Gastrocnemius medialis (tissue), 4 donors: ENCODE data around the gene NUCKS1. TPM values are rescaled to one million over a fixed set of nuclear protein-coding genes. Genes with fewer than 3 reads are reported as not detected.

Experiments
- ATAC-seq, 2 donors: fragments of 150-250 bp; one replicate each; pipeline ENCODE4 v1.9.1; 2016
- DNase-seq, 2 donors: peaks; one replicate each; pipeline ENCODE4 v3.0.0-alpha.2; 2019
- H3K27ac ChIP-seq, 4 donors: fragments of 200-600 bp; sonication (generic); 1 replicate in 1 of 4; 2 replicates in 3 of 4; pipeline ENCODE4 v1.5.1; 2016 to 2018; ENCODE audit warnings: mild to moderate bottlenecking in 2 of 4, moderate library complexity in 1 of 4
- H3K27me3 ChIP-seq, 3 donors: fragments of 200-600 bp; sonication (generic) in 2 of 3; 1 replicate in 1 of 3; 2 replicates in 2 of 3; pipeline versions ENCODE4 v1.5.1 to v1.6.0; 2016 to 2019; ENCODE audit warnings: mild to moderate bottlenecking in 1 of 3, moderate library complexity in 1 of 3
- H3K36me3 ChIP-seq, 2 donors: fragments of 200-600 bp; sonication (generic) in 1 of 2; one replicate each; pipeline ENCODE4 v1.5.1; 2017 to 2018
- H3K4me1 ChIP-seq, 2 donors: fragments of 200-600 bp; sonication (generic) in 1 of 2; one replicate each; pipeline ENCODE4 v1.5.1; 2016 to 2017; ENCODE audit warnings: mild to moderate bottlenecking in 2 of 2
- H3K4me3 ChIP-seq, 4 donors: fragments of 200-600 bp; sonication (generic) in 3 of 4; 1 replicate in 1 of 4; 2 replicates in 3 of 4; pipeline ENCODE4 v1.5.1; 2016 to 2019; ENCODE audit warnings: mild to moderate bottlenecking in 2 of 4
- H3K9me3 ChIP-seq, 3 donors: fragments of 200-600 bp; sonication (generic) in 2 of 3; 1 replicate in 1 of 3; 2 replicates in 2 of 3; pipeline ENCODE4 v1.5.1; 2016 to 2019
- POLR2A ChIP-seq, 2 donors: fragments of 450-650 bp; IDR thresholded peaks; one replicate each; pipeline ENCODE4 v1.6.1; 2017; ENCODE audit warnings: antibody characterized with exemption in 2 of 2, mild to moderate bottlenecking in 2 of 2, moderate library complexity in 2 of 2
- in situ Hi-C, 4 donors: fragments of 200-750 bp; cut with MboI; loops; one replicate each; pipeline versions ENCODE4 v1.15.0 to v1.8.0; 2017; ENCODE audit warnings: low sequenced_read_pairs in 4 of 4
- intact Hi-C: fragments of 100-400 bp; cut with DNase I; formaldehyde crosslinking; loops from one replicate; pipeline ENCODE4 v1.15.1; 2023; ENCODE audit warnings: low total_unique reads
- total RNA-seq, 4 donors: library from RNA; depleted of rRNA; stranded (reverse); fragments of >200 nt; gene quantifications; one replicate each; pipeline versions ENCODE4 v1.1.0 to v1.2.3, GENCODE V29; 2016
- TF ChIP-seq, protein P1 (sequence below), 5 experiments: fragments of 450-650 bp in 3 of 5; fragments of 200-600 bp in 2 of 5; sonication (generic) in 2 of 5; IDR thresholded peaks in 4 of 5; conservative IDR thresholded peaks in 1 of 5; 1 replicate in 4 of 5; 2 replicates in 1 of 5; pipeline ENCODE4 v1.5.1; 2016 to 2019; ENCODE audit warnings: antibody characterized with exemption in 5 of 5, mild to moderate bottlenecking in 3 of 5, moderate library complexity in 3 of 5

The NUCKS1 gene
- total RNA-seq, 4 donors from 2014 or later, result 45.5 to 69.7 (median 62.6) TPM

DNA sequence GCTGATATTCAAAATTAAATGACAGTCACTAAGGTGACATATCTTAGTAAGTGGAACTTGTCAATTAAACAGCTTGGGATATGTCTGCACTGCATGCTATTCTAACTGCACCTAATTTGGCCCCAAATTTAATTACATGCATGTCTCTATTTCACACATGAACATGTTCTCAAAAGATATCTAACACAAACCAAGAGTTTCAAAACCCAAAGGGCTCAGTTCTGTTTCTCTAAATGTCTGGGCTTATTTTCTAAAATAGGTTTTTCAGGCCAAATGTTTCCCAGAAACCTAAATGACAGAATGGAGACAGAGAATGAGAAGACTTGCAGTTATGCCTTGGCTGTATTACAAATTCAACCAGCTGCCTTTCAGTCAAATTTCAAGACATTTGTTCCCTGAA lies 14.0 kb upstream of the NUCKS1 start:
- Histone ChIP-seq H3K36me3 (no peaks in the 10 kb centered on the region), H3K27me3 (no peaks in the 10 kb centered on the region)

DNA sequence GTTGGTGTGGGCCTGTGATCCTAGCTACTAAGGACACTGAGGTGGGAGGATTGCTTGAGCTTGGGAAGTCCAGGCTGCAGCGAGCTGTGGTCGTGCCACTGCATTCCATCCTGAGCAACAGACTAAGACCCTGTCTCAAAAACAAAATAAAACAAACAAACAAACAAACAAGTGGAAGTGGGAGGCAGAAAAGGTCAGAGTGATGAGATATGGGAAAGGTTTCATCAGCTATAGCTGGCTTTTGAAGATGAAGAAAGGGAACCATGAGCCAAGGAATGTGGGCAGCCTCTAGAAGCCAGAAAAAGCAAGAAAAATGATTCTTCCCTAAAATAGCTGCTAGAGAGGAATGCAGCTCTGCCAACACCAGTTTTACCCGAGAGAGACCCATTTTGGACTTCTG lies 10.6 kb upstream of the NUCKS1 start:
- TF ChIP-seq, protein P1, sequence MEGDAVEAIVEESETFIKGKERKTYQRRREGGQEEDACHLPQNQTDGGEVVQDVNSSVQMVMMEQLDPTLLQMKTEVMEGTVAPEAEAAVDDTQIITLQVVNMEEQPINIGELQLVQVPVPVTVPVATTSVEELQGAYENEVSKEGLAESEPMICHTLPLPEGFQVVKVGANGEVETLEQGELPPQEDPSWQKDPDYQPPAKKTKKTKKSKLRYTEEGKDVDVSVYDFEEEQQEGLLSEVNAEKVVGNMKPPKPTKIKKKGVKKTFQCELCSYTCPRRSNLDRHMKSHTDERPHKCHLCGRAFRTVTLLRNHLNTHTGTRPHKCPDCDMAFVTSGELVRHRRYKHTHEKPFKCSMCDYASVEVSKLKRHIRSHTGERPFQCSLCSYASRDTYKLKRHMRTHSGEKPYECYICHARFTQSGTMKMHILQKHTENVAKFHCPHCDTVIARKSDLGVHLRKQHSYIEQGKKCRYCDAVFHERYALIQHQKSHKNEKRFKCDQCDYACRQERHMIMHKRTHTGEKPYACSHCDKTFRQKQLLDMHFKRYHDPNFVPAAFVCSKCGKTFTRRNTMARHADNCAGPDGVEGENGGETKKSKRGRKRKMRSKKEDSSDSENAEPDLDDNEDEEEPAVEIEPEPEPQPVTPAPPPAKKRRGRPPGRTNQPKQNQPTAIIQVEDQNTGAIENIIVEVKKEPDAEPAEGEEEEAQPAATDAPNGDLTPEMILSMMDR (IDR thresholded peaks at IDR 0.05 in 4 of 5, conservative IDR thresholded peaks at IDR 0.05 in 1 of 5), result no peak
- TF ChIP-seq POLR2A (IDR thresholded peaks at IDR 0.05), result no peak
- DNase-seq (no peak), ATAC-seq (no peak)
- no peaks in the 10 kb centered on the region for H3K4me1 ChIP-seq
- in situ Hi-C loops, result no loop called here
- no peaks in the 10 kb centered on the region for H3K27me3 ChIP-seq
- H3K4me3 ChIP-seq, result no peak overlapping the region
- no peak overlapping the region for H3K27ac ChIP-seq
- intact Hi-C loops, result no loop called here
- H3K9me3 ChIP-seq, result no peaks in the 10 kb centered on the region
- H3K36me3 ChIP-seq, result no peaks in the 10 kb centered on the region

More for the DNA sequence above, 14.0 kb upstream of the NUCKS1 start:
- no peak for ATAC-seq
- no peaks in the 10 kb centered on the region for H3K4me1 ChIP-seq
- no peak overlapping the region for H3K4me3 ChIP-seq
- H3K27ac ChIP-seq, result no peak overlapping the region
- DNase-seq, result no peak
- H3K9me3 ChIP-seq, result no peaks in the 10 kb centered on the region
- intact Hi-C loops, result no loop called here
- no peak for TF ChIP-seq POLR2A (IDR thresholded peaks at IDR 0.05)
- TF ChIP-seq, protein P1 (IDR thresholded peaks at IDR 0.05 in 4 of 5, conservative IDR thresholded peaks at IDR 0.05 in 1 of 5), result no peak
- in situ Hi-C loops, result no loop called here

DNA sequence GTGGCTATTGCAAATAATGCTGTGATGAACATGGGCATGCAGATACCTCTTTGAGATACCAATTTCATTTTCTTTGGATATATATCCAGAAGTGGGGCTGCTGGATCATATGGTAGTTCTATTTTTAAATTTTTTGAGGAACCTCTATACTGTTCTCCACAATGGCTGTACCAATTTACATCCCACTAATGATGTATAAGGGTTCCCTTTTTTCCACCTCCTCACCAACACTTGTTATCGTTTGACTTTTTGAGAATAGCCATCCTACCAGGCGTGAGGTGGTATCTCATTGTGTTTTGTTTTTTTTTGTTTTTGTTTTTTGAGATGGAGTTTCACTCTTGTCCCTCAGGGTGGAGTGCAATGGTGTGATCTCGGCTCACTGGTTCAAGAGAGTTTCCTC lies 6.6 kb upstream of the NUCKS1 start:
- ATAC-seq, result no peak
- intact Hi-C loops, result no loop called here
- in situ Hi-C loops, result no loop called here
- no peak for TF ChIP-seq POLR2A (IDR thresholded peaks at IDR 0.05)
- TF ChIP-seq, protein P1 (IDR thresholded peaks at IDR 0.05 in 4 of 5, conservative IDR thresholded peaks at IDR 0.05 in 1 of 5), result no peak
- no peak for DNase-seq
- H3K4me1 ChIP-seq, result no peaks in the 10 kb centered on the region
- no peak overlapping the region for H3K27ac ChIP-seq
- H3K4me3 ChIP-seq, result no peak overlapping the region
- H3K9me3 ChIP-seq, result no peaks in the 10 kb centered on the region
- no peaks in the 10 kb centered on the region for H3K36me3 ChIP-seq
- no peaks in the 10 kb centered on the region for H3K27me3 ChIP-seq

DNA sequence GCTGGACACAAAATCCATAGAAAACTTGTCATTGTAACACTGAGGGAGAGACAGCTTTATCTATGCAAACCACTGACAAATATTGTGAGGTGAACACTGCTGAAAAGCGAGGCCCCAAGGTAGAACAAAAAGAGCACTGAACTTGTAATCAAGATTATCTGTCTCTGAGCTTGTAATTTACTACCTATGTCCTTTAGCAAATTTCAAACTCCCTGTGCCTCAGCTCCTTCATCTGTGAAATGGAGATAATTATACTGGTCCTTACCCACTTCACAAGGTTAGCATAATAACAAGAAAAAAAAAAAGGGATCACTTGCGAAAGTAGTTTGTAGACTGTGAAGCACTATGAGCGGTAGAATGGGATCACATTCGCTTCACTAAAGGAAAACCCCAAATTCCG lies 4.9 kb upstream of the NUCKS1 start:
- Histone ChIP-seq H3K4me1 (no peaks in the 10 kb centered on the region), H3K4me3 (no peak overlapping the region), H3K27ac (no peak overlapping the region), H3K36me3 (no peaks in the 10 kb centered on the region), H3K27me3 (no peaks in the 10 kb centered on the region), H3K9me3 (no peaks in the 10 kb centered on the region)
- in situ Hi-C loops, result no loop called here
- ATAC-seq, result no peak
- no peak for DNase-seq
- TF ChIP-seq, protein P1 (IDR thresholded peaks at IDR 0.05 in 4 of 5, conservative IDR thresholded peaks at IDR 0.05 in 1 of 5), result no peak
- TF ChIP-seq POLR2A (IDR thresholded peaks at IDR 0.05), result no peak
- intact Hi-C loops, result no loop called here

DNA sequence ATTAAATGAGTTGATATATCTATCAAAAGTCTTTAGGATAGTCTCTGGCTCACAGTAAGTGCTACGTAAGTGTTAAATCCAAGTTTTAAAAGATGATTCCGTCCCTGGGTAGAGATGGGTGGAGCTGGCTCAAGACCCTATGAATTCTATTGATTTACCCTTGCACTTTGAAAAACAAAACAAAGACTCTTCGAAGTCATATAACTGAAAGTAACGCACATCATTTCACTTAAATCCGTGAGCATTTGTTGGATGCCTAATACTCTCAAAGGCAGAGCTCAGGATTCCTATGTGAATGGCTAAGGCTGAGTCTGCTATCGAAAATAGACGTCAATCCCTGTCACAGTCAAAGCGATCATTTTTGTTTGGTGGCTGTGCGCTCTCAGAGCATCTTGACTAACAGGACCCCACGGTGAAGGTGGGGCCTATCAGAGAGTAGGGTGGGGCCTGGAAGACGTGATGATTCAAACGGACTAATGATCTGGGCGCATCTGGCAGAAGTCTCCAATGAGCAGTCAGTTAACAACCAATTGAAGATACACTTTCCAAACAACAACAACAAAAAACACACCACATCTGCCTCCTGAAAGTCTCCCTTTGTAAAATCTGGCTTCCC lies 1.2 kb upstream of the NUCKS1 start:
- Histone ChIP-seq H3K4me3 (peak overlapping the region in 2 of 4 donors; percentile 86 to 88), H3K4me1 (peaks cover 20 to 26% of the 10 kb centered on the region in 2 donors), H3K9me3 (no peaks in the 10 kb centered on the region), H3K27ac (peak overlapping the region in 1 of 4 donors; percentile 95), H3K27me3 (no peaks in the 10 kb centered on the region), H3K36me3 (no peaks in the 10 kb centered on the region)
- in situ Hi-C loops, result no loop called here
- no peak for TF ChIP-seq POLR2A (IDR thresholded peaks at IDR 0.05)
- TF ChIP-seq, protein P1 (IDR thresholded peaks at IDR 0.05 in 4 of 5, conservative IDR thresholded peaks at IDR 0.05 in 1 of 5), result no peak
- DNase-seq, result no peak
- no peak for ATAC-seq
- intact Hi-C loops, result no loop called here
